Right atrium auricular region (tissue), 2 donors: Measurements from ENCODE around the gene HPCAL1. TPM values are rescaled to one million over a fixed set of nuclear protein-coding genes. Genes with fewer than 3 reads are reported as not detected.
A peak's percentile ranks its signal among the peaks of the same experiment; 100 is the strongest.

Experiments used
- DNase-seq: peaks from one replicate; pipeline ENCODE4 v3.0.0-alpha.2; 2019; ENCODE audit warnings: low spot score
- H3K27ac ChIP-seq, 2 donors: fragments of 200-600 bp; sonication (generic); 1 replicate in 1 of 2; 2 replicates in 1 of 2; pipeline ENCODE4 v1.5.1; 2016 to 2019
- H3K27me3 ChIP-seq, 2 donors: fragments of 200-600 bp; sonication (generic); one replicate each; pipeline versions ENCODE4 v1.5.1 to v1.6.0; 2017 to 2019
- H3K36me3 ChIP-seq: fragments of 200-600 bp; sonication (generic); one replicate; pipeline ENCODE4 v1.5.1; 2016
- H3K4me1 ChIP-seq, 2 donors: fragments of 200-600 bp; sonication (generic); one replicate each; pipeline versions ENCODE4 v1.5.1 to v1.6.0; 2017 to 2019
- H3K4me3 ChIP-seq, 2 donors: fragments of 200-600 bp; sonication (generic); 1 replicate in 1 of 2; 2 replicates in 1 of 2; pipeline ENCODE4 v1.5.1; 2017 to 2019; ENCODE audit warnings: mild to moderate bottlenecking in 1 of 2, moderate library complexity in 1 of 2
- H3K9me3 ChIP-seq, 2 donors: fragments of 200-600 bp; sonication (generic); one replicate each; pipeline ENCODE4 v1.5.1; 2019
- total RNA-seq, 2 donors: library from RNA; depleted of rRNA; stranded (reverse); fragments of >200 nt; gene quantifications; one replicate each; pipeline ENCODE4 v1.1.0, GENCODE V29; 2016
- TF ChIP-seq, protein P1 (sequence below), 2 donors: fragments of 200-600 bp; sonication (generic); IDR thresholded peaks; one replicate each; pipeline ENCODE4 v1.5.1; 2019; ENCODE audit warnings: antibody characterized with exemption in 2 of 2

HPCAL1 gene
- total RNA-seq, 2 donors from 2014 or later = 28.7 to 35.5 TPM

GRCh38 chr2:10303181-10303693, 533 bp downstream of the HPCAL1 start:
- peak overlapping the region; percentile 77 to 80 for H3K27ac ChIP-seq
- no peaks in the 10 kb centered on the region for H3K9me3 ChIP-seq
- TF ChIP-seq, protein P1, sequence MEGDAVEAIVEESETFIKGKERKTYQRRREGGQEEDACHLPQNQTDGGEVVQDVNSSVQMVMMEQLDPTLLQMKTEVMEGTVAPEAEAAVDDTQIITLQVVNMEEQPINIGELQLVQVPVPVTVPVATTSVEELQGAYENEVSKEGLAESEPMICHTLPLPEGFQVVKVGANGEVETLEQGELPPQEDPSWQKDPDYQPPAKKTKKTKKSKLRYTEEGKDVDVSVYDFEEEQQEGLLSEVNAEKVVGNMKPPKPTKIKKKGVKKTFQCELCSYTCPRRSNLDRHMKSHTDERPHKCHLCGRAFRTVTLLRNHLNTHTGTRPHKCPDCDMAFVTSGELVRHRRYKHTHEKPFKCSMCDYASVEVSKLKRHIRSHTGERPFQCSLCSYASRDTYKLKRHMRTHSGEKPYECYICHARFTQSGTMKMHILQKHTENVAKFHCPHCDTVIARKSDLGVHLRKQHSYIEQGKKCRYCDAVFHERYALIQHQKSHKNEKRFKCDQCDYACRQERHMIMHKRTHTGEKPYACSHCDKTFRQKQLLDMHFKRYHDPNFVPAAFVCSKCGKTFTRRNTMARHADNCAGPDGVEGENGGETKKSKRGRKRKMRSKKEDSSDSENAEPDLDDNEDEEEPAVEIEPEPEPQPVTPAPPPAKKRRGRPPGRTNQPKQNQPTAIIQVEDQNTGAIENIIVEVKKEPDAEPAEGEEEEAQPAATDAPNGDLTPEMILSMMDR (IDR thresholded peaks at IDR 0.05) = no peak
- H3K36me3 ChIP-seq = no peaks in the 10 kb centered on the region
- peaks cover 0 to 45% of the 10 kb centered on the region in 2 donors for H3K4me1 ChIP-seq
- no peaks in the 10 kb centered on the region for H3K27me3 ChIP-seq
- no peak for DNase-seq
- H3K4me3 ChIP-seq = peak overlapping the region; percentile 73 to 78

GRCh38 chr2:10303694-10304378, 1.1 kb downstream of the HPCAL1 start:
- peak overlapping the region in 1 of 2 donors; percentile 80 for H3K27ac ChIP-seq
- H3K36me3 ChIP-seq = no peaks in the 10 kb centered on the region
- H3K4me1 ChIP-seq = peaks cover 0 to 45% of the 10 kb centered on the region in 2 donors
- DNase-seq = no peak
- TF ChIP-seq, protein P1 (IDR thresholded peaks at IDR 0.05) = peak in 1 of 2 donors; percentile 44
- peak overlapping the region; percentile 73 to 78 for H3K4me3 ChIP-seq
- H3K9me3 ChIP-seq = no peaks in the 10 kb centered on the region
- H3K27me3 ChIP-seq = no peaks in the 10 kb centered on the region

- DNase-seq = no peak
- H3K9me3 ChIP-seq = no peaks in the 10 kb centered on the region
- no peaks in the 10 kb centered on the region for H3K36me3 ChIP-seq
- TF ChIP-seq, protein P1 (IDR thresholded peaks at IDR 0.05) = no peak
- peak overlapping the region in 1 of 2 donors; percentile 80 for H3K27ac ChIP-seq
- H3K27me3 ChIP-seq = no peaks in the 10 kb centered on the region
- peak overlapping the region; percentile 73 to 78 for H3K4me3 ChIP-seq
- H3K4me1 ChIP-seq = peaks cover 0 to 45% of the 10 kb centered on the region in 2 donors
Observed at GRCh38 chr2:10304458-10305253, 2.0 kb downstream of the HPCAL1 start.

- Histone ChIP-seq H3K36me3 (no peaks in the 10 kb centered on the region), H3K9me3 (no peaks in the 10 kb centered on the region), H3K27me3 (no peaks in the 10 kb centered on the region), H3K27ac (no peak overlapping the region), H3K4me1 (peaks cover 0 to 45% of the 10 kb centered on the region in 2 donors), H3K4me3 (peak overlapping the region in 1 of 2 donors; percentile 73)
- no peak for DNase-seq
- TF ChIP-seq, protein P1 (IDR thresholded peaks at IDR 0.05) = no peak
Observed at GRCh38 chr2:10305254-10305635, 2.5 kb downstream of the HPCAL1 start.

GRCh38 chr2:10305715-10306114, 3.0 kb downstream of the HPCAL1 start:
- peaks cover 0 to 45% of the 10 kb centered on the region in 2 donors for H3K4me1 ChIP-seq
- TF ChIP-seq, protein P1 (IDR thresholded peaks at IDR 0.05) = no peak
- H3K27me3 ChIP-seq = no peaks in the 10 kb centered on the region
- H3K9me3 ChIP-seq = no peaks in the 10 kb centered on the region
- no peak overlapping the region for H3K4me3 ChIP-seq
- H3K27ac ChIP-seq = no peak overlapping the region
- no peak for DNase-seq
- H3K36me3 ChIP-seq = no peaks in the 10 kb centered on the region
